Measurements from ENCODE around the gene STOML1.

Gene STOML1

GRCh38 chr15:74037171-74038117 is 45.3 kb upstream of the STOML1 start:
- no peak for DNase-seq (ENCODE audit: low read depth)
- TF ChIP-seq, protein P1, sequence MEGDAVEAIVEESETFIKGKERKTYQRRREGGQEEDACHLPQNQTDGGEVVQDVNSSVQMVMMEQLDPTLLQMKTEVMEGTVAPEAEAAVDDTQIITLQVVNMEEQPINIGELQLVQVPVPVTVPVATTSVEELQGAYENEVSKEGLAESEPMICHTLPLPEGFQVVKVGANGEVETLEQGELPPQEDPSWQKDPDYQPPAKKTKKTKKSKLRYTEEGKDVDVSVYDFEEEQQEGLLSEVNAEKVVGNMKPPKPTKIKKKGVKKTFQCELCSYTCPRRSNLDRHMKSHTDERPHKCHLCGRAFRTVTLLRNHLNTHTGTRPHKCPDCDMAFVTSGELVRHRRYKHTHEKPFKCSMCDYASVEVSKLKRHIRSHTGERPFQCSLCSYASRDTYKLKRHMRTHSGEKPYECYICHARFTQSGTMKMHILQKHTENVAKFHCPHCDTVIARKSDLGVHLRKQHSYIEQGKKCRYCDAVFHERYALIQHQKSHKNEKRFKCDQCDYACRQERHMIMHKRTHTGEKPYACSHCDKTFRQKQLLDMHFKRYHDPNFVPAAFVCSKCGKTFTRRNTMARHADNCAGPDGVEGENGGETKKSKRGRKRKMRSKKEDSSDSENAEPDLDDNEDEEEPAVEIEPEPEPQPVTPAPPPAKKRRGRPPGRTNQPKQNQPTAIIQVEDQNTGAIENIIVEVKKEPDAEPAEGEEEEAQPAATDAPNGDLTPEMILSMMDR (IDR thresholded peaks at IDR 0.05; ENCODE audit: control insufficient read depth, extremely low read depth, insufficient read depth) = no peak
- H3K4me3 ChIP-seq (ENCODE audit: low read depth, low read length) = no peak overlapping the region

GRCh38 chr15:74036271-74037170 is 44.4 kb upstream of the STOML1 start:
- TF ChIP-seq, protein P1 (IDR thresholded peaks at IDR 0.05; ENCODE audit: control insufficient read depth, extremely low read depth, insufficient read depth) = peak; percentile 77
- H3K4me3 ChIP-seq (ENCODE audit: low read depth, low read length) = no peak overlapping the region
- peak; percentile 22 for DNase-seq (ENCODE audit: low read depth)

DNA sequence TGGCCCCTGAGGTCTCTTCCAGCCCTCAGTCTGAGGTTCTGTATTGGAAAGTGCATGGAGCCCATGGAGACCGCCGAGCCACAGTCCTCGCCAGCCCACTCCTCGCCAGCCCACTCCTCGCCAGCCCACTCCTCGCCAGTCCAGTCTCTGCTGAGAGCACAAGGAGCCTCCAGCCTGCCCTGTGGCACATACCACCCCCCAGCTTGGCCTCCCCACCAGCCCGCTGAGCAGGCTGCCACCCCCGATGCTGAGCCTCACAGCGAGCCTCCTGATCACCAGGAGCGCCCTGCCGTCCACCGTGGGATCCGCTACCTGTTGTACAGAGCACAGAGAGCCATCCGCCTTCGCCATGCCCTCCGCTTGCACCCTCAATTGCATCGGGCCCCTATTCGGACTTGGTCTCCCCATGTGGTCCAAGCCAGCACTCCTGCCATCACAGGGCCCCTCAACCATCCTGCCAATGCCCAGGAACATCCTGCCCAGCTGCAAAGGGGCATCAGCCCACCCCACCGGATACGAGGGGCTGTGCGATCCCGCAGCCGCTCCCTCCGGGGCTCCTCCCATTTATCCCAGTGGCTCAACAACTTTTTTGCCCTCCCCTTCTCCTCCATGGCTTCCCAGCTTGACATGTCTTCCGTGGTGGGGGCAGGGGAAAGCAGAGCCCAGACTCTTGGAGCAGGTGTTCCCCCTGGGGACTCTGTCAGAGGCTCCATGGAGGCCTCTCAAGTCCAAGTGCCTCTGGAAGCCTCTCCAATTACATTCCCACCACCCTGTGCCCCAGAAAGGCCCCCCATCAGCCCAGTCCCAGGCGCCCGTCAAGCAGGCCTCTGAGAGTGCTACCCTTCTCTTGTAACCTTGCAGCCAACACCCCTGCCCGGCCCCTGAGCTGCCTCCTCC is 43.3 kb upstream of the STOML1 start:
- no peak overlapping the region for H3K4me3 ChIP-seq (ENCODE audit: low read depth, low read length)
- TF ChIP-seq, protein P1 (IDR thresholded peaks at IDR 0.05; ENCODE audit: control insufficient read depth, extremely low read depth, insufficient read depth) = no peak
- no peak for DNase-seq (ENCODE audit: low read depth)

- TF ChIP-seq, protein P1 (IDR thresholded peaks at IDR 0.05; ENCODE audit: control insufficient read depth, extremely low read depth, insufficient read depth) = no peak
- no peak for DNase-seq (ENCODE audit: low read depth)
- no peak overlapping the region for H3K4me3 ChIP-seq (ENCODE audit: low read depth, low read length)
These were observed 42.2 kb upstream of the STOML1 start for GRCh38 chr15:74034206-74034755.

DNA sequence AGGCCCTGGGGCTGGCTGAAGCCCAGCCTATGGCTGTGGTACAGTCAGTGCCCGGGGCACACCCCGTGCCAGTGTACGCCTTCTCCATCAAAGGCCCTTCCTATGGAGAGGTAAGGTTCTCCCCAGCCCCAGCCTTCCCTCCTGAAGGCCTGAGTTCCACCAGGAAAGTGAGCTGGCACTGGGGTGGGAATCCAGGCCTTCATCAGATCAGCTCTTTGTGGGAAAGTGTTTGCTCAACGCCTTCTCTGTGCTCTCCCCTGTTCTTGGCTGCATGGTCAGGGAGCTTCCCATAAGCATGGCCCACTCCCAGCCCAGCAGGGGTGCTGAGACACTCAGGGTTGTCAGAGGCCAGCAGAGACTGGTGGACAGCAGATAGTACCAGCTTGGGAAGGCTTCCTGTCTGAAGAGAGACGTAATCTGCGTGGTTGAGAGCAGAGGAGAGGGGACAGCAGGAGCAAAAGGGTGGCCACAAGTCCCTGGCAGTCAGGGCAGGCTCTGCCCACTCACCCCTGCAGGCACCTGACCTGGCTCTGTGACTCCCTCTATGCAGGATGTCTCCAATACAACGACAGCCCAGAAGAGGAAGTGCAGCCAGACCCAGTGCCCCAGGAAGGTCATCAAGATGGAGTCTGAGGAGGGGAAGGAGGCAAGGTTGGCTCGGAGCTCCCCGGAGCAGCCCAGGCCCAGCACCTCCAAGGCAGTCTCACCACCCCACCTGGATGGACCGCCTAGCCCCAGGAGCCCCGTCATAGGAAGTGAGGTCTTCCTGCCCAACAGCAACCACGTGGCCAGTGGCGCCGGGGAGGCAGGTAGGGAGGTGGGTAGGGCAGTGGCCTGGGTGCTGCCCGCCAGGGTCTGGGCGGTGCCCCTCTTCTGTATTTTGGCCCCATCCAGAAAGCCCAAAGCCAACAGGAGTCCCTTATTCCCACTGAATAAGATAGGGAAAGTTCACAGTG is 40.8 kb upstream of the STOML1 start:
- no peak for DNase-seq (ENCODE audit: low read depth)
- no peak overlapping the region for H3K4me3 ChIP-seq (ENCODE audit: low read depth, low read length)
- TF ChIP-seq, protein P1 (IDR thresholded peaks at IDR 0.05; ENCODE audit: control insufficient read depth, extremely low read depth, insufficient read depth) = no peak
